Measurements from ENCODE around the gene CACNA1C. TPM values are rescaled to one million over a fixed set of nuclear protein-coding genes. Genes with fewer than 3 reads are reported as not detected.

Gene CACNA1C
- total RNA-seq, 1 experiment from 2014 or later = 3.7 TPM

DNA sequence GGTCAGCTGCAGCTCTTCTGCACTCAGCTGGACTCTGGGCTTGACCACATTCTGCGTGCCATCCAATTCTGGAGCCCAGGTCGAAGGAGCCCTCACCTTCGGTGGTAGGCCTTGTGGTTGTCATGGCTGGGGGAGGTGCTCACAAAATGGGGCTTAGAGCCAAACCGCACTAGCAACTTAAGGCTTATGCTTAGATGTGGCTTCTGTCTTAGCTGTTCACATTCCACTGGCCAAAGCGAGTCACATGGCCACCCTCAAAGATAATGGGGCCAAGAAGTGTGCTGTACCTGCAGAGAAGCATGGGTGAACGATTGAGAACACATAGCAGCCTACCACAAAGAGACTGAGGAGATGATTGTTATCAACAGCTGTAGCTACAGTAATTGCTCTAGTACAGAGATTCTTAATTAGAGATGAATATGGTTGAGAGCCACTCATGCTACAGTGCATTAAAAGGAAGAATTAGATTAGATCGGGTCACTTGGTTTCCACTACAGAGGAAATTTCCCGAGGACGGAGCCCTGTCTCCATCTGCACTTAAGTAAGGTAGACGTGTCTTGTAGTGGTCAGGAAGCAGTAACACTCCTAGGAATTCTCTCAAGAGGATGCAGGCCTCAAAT lies 407.4 kb downstream of the CACNA1C start:
- no peaks in the 10 kb centered on the region for H3K9me3 ChIP-seq (ENCODE audit: low read depth, low read length, poor library complexity, severe bottlenecking)
- no TSS peak for BruUV-seq (replicated peaks)
- CTCF ChIA-PET = no interaction called here
- H3K27ac ChIP-seq (ENCODE audit: low read depth, low read length, poor library complexity, severe bottlenecking) = no peak overlapping the region
- intact Hi-C loops (cut with micrococcal nuclease; ENCODE audit: unreplicated experiment) = no loop called here
- TF ChIP-seq EZH2 (IDR thresholded peaks at IDR 0.05; ENCODE audit: borderline replicate concordance, low read depth, low read length, poor library complexity, severe bottlenecking) = no peak
- TF ChIP-seq, protein P1, sequence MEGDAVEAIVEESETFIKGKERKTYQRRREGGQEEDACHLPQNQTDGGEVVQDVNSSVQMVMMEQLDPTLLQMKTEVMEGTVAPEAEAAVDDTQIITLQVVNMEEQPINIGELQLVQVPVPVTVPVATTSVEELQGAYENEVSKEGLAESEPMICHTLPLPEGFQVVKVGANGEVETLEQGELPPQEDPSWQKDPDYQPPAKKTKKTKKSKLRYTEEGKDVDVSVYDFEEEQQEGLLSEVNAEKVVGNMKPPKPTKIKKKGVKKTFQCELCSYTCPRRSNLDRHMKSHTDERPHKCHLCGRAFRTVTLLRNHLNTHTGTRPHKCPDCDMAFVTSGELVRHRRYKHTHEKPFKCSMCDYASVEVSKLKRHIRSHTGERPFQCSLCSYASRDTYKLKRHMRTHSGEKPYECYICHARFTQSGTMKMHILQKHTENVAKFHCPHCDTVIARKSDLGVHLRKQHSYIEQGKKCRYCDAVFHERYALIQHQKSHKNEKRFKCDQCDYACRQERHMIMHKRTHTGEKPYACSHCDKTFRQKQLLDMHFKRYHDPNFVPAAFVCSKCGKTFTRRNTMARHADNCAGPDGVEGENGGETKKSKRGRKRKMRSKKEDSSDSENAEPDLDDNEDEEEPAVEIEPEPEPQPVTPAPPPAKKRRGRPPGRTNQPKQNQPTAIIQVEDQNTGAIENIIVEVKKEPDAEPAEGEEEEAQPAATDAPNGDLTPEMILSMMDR (conservative IDR thresholded peaks at IDR 0.05; ENCODE audit: low read depth, low read length) = no peak
- no peaks in the 10 kb centered on the region for H3K36me3 ChIP-seq (ENCODE audit: insufficient read depth, low read length, poor library complexity, severe bottlenecking)
- DNase-seq (ENCODE audit: low spot score) = no peak
- H3K4me1 ChIP-seq (ENCODE audit: insufficient read depth, low read length, poor library complexity, severe bottlenecking) = no peaks in the 10 kb centered on the region
- H3K4me3 ChIP-seq (ENCODE audit: low read depth, low read length, poor library complexity, severe bottlenecking) = no peak overlapping the region
- POLR2A ChIA-PET (ENCODE audit: low non-redundant PET) = no interaction called here
- H3K27me3 ChIP-seq (replicated peaks; ENCODE audit: insufficient read depth, low read depth, low read length, poor library complexity) = no peaks in the 10 kb centered on the region

DNA sequence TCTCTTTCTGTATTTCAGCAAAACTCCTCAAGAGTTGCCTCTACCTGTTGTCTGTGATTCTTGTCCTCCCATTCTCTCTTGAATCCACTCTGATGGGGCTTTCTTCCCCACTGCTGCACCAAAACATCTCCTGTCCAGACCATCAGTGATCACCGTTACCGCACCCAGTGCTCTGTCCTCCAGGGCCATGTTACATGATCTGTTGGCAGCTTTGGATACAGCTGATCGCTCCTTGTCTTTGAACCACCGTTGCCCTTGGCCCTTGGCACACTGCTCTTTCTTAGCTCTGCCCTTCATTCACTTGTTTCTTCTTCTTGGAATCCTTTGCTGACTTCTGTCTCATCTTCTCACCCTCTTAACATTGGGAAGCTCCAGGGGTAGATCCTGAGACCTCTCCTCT lies 408.3 kb downstream of the CACNA1C start:
- no peak for TF ChIP-seq EZH2 (IDR thresholded peaks at IDR 0.05; ENCODE audit: borderline replicate concordance, low read depth, low read length, poor library complexity, severe bottlenecking)
- TF ChIP-seq, protein P1 (conservative IDR thresholded peaks at IDR 0.05; ENCODE audit: low read depth, low read length) = no peak
- H3K27ac ChIP-seq (ENCODE audit: low read depth, low read length, poor library complexity, severe bottlenecking) = no peak overlapping the region
- H3K4me3 ChIP-seq (ENCODE audit: low read depth, low read length, poor library complexity, severe bottlenecking) = no peak overlapping the region
- DNase-seq (ENCODE audit: low spot score) = no peak
- no peaks in the 10 kb centered on the region for H3K4me1 ChIP-seq (ENCODE audit: insufficient read depth, low read length, poor library complexity, severe bottlenecking)
- POLR2A ChIA-PET (ENCODE audit: low non-redundant PET) = no interaction called here
- H3K9me3 ChIP-seq (ENCODE audit: low read depth, low read length, poor library complexity, severe bottlenecking) = no peaks in the 10 kb centered on the region
- CTCF ChIA-PET = no interaction called here
- intact Hi-C loops (cut with micrococcal nuclease; ENCODE audit: unreplicated experiment) = no loop called here
- no peaks in the 10 kb centered on the region for H3K36me3 ChIP-seq (ENCODE audit: insufficient read depth, low read length, poor library complexity, severe bottlenecking)
- no TSS peak for BruUV-seq (replicated peaks)
- H3K27me3 ChIP-seq (replicated peaks; ENCODE audit: insufficient read depth, low read depth, low read length, poor library complexity) = no peaks in the 10 kb centered on the region

DNA sequence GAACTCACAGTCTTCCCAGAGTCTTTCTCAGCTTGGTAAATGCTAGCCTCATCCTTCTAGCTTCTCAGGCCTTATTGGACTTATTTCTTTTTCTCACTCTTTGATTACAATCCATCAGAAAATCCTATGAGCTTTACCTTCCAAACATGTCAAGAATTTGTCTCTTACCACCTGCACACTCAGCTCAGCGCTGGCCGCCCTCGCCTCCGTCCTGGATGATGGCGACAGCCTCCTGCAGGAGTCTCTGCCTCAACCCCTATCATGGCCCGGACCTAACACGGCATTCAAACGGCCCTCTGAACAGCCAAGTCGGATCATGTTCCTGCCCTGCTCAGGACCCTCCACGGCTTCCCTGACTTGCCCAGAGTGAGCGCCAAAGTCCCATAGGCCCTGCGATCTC lies 408.9 kb downstream of the CACNA1C start:
- Histone ChIP-seq H3K27me3 (replicated peaks; ENCODE audit: insufficient read depth, low read depth, low read length, poor library complexity) (no peaks in the 10 kb centered on the region), H3K4me3 (ENCODE audit: low read depth, low read length, poor library complexity, severe bottlenecking) (no peak overlapping the region), H3K9me3 (ENCODE audit: low read depth, low read length, poor library complexity, severe bottlenecking) (no peaks in the 10 kb centered on the region), H3K36me3 (ENCODE audit: insufficient read depth, low read length, poor library complexity, severe bottlenecking) (no peaks in the 10 kb centered on the region), H3K4me1 (ENCODE audit: insufficient read depth, low read length, poor library complexity, severe bottlenecking) (no peaks in the 10 kb centered on the region), H3K27ac (ENCODE audit: low read depth, low read length, poor library complexity, severe bottlenecking) (no peak overlapping the region)
- POLR2A ChIA-PET (ENCODE audit: low non-redundant PET) = no interaction called here
- DNase-seq (ENCODE audit: low spot score) = no peak
- intact Hi-C loops (cut with micrococcal nuclease; ENCODE audit: unreplicated experiment) = no loop called here
- TF ChIP-seq EZH2 (IDR thresholded peaks at IDR 0.05; ENCODE audit: borderline replicate concordance, low read depth, low read length, poor library complexity, severe bottlenecking) = no peak
- TF ChIP-seq, protein P1 (conservative IDR thresholded peaks at IDR 0.05; ENCODE audit: low read depth, low read length) = no peak
- CTCF ChIA-PET = interaction anchor here (0.5 kb wide), 1 partner anchor 13 kb away, joined by 5 read pairs; no protein-coding TSS in a partner anchor
- no TSS peak for BruUV-seq (replicated peaks)

All from A673 (cell line).